ENCODE data around the gene IKZF3.
"Not testable (repeated sequence)": the region's sequence is repeated elsewhere in the genome, so short reads cannot be mapped to it uniquely, and the experiment has no call there.

Gene IKZF3

DNA sequence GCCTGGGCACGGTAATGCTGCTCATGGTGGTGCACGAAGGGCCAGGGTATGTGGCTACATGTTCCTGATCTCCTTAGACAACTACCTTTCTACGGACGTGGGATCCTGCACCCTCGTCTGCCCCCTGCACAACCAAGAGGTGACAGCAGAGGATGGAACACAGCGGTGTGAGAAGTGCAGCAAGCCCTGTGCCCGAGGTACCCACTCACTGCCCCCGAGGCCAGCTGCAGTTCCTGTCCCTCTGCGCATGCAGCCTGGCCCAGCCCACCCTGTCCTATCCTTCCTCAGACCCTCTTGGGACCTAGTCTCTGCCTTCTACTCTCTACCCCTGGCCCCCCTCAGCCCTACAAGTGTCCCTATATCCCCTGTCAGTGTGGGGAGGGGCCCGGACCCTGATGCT is 152.3 kb downstream of the IKZF3 start:
- no peaks in the 10 kb centered on the region for H3K36me3 ChIP-seq (ENCODE audit: control insufficient read depth, insufficient read depth, low read length)
- TF ChIP-seq CTCF (IDR thresholded peaks at IDR 0.05; ENCODE audit: insufficient read depth, low read length, poor library complexity, severe bottlenecking): no peak
- no peak for DNase-seq (ENCODE audit: extremely low read depth, insufficient read length)

DNA sequence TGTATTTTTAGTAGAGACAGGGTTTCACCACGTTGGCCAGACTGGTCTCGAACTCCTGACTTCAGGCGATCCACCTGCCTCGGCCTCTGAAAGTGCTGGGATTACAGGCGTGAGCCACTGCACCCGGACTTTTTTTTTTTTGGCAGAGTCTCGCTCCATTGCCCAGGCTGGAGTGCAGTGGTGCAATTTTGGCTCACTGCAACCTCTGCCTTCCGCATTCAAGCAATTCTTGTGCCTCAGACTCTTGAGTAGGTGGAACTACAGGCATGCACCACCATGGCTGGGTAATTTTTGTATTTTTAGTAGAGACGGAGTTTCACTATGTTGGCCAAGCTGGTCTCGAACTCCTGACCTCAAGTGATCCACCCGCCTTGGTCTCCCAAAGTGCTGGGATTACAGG is 153.0 kb downstream of the IKZF3 start:
- not testable (repeated sequence) for H3K4me3 ChIP-seq (replicated peaks; ENCODE audit: low read depth, low read length); DNase-seq (ENCODE audit: extremely low read depth, insufficient read length); H3K36me3 ChIP-seq (ENCODE audit: control insufficient read depth, insufficient read depth, low read length)

More for the DNA sequence above, 152.3 kb downstream of the IKZF3 start:
- no peaks in the 10 kb centered on the region for H3K27me3 ChIP-seq (replicated peaks; ENCODE audit: control insufficient read depth, insufficient read depth, low read length)
- H3K4me3 ChIP-seq (replicated peaks; ENCODE audit: low read depth, low read length): no peak overlapping the region

DNA sequence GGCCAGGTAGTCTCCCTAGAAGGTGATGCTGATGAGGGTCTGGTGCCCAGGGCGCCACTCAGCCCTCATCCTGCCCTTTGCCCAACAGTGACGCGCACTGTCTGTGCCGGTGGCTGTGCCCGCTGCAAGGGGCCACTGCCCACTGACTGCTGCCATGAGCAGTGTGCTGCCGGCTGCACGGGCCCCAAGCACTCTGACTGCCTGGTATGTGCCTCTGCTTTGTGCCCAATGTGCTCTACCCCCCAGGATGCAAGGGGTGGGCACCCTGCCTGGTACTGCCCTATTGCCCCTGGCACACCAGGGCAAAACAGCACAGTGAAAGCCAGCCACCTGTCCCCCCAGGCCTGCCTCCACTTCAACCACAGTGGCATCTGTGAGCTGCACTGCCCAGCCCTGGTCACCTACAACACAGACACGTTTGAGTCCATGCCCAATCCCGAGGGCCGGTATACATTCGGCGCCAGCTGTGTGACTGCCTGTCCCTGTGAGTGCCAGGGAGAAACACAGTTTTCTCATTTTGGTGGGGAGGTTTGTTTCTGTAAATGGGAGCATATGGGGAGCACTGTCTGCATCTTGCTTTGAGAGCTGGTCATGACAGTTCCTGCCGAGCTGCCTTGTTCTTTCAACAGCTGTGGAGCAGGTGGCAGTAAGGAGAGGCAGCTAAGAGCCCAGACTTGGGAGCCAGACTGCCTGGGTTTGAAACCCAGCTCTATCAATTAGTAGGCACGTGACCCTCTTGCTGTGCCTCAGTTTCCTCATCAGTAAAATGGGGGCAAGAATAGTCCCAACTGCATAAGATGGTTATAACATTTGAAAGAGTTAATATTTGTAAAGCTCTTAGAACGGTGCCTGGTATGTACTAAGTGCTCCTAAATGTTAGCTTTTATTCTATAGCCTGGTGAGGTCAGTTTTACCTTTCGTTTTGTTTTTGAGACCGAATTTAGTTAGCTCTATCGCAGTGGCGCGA is 153.8 kb downstream of the IKZF3 start:
- no peak for DNase-seq (ENCODE audit: extremely low read depth, insufficient read length)
- H3K36me3 ChIP-seq (ENCODE audit: control insufficient read depth, insufficient read depth, low read length): no peaks in the 10 kb centered on the region
- TF ChIP-seq CTCF (IDR thresholded peaks at IDR 0.05; ENCODE audit: insufficient read depth, low read length, poor library complexity, severe bottlenecking): no peak
- H3K4me3 ChIP-seq (replicated peaks; ENCODE audit: low read depth, low read length): no peak overlapping the region
- H3K27me3 ChIP-seq (replicated peaks; ENCODE audit: control insufficient read depth, insufficient read depth, low read length): no peaks in the 10 kb centered on the region

More for the DNA sequence above, 153.0 kb downstream of the IKZF3 start:
- not testable (repeated sequence) for H3K27me3 ChIP-seq (replicated peaks; ENCODE audit: control insufficient read depth, insufficient read depth, low read length)

DNA sequence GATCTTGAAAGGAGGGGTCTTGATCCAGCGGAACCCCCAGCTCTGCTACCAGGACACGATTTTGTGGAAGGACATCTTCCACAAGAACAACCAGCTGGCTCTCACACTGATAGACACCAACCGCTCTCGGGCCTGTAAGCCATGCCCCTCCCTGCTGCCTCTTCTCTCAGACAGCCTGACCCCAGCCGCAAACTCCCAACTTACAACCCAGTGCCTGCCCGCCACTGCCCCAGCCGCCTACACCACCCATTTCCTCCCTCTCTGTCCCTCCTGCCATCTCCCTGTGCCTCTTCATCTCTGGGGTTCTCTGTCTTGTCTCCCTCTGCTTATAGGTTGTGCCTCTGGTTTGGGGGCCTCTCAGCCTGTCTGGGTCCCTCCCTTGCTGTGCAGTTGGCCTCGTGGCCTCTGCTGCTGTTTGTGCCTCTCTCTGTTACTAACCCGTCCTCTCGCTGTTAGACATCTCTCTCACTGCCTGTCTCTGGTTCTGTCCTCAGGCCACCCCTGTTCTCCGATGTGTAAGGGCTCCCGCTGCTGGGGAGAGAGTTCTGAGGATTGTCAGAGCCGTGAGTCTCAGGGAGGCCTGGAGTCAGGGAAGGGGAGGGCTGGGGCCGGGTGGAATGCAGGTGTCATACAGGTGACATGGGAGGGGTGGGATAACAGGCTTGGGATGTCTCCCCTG is 154.7 kb downstream of the IKZF3 start:
- no peak for DNase-seq (ENCODE audit: extremely low read depth, insufficient read length)
- no peaks in the 10 kb centered on the region for H3K36me3 ChIP-seq (ENCODE audit: control insufficient read depth, insufficient read depth, low read length)
- H3K4me3 ChIP-seq (replicated peaks; ENCODE audit: low read depth, low read length): no peak overlapping the region
- no peak for TF ChIP-seq CTCF (IDR thresholded peaks at IDR 0.05; ENCODE audit: insufficient read depth, low read length, poor library complexity, severe bottlenecking)
- no peaks in the 10 kb centered on the region for H3K27me3 ChIP-seq (replicated peaks; ENCODE audit: control insufficient read depth, insufficient read depth, low read length)

Measured in GM06990 (cell line).